ENCODE data around the gene HEATR3.
A peak's percentile ranks its signal among the peaks of the same experiment; 100 is the strongest.

HEATR3 gene, protein sequence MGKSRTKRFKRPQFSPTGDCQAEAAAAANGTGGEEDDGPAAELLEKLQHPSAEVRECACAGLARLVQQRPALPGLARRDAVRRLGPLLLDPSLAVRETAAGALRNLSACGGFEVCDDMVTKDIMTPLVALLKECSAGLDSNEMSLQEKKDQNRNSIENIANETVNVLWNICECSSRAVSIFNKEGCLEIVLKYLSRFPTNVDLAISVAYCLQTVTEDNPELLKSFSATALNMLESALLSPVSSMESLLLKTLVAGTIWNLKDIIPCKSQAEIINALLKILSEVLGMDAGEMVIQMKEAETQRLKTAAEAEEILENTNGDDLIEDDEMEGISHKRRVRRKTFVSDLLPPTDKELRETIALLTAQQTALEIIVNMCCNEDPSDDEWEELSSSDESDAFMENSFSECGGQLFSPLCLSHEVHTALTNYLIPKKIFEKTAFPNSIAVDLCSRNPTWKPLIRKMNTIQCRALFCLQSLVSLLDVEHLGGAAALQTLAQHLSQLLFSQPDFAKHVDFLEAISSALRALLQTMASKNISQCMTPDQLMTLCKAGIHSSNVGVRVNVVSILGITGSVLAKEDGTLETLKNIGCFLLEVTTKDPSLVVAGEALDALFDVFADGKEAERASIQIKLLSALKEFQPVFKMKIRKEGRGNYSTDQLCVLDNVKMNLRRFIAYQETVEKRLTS

DNA sequence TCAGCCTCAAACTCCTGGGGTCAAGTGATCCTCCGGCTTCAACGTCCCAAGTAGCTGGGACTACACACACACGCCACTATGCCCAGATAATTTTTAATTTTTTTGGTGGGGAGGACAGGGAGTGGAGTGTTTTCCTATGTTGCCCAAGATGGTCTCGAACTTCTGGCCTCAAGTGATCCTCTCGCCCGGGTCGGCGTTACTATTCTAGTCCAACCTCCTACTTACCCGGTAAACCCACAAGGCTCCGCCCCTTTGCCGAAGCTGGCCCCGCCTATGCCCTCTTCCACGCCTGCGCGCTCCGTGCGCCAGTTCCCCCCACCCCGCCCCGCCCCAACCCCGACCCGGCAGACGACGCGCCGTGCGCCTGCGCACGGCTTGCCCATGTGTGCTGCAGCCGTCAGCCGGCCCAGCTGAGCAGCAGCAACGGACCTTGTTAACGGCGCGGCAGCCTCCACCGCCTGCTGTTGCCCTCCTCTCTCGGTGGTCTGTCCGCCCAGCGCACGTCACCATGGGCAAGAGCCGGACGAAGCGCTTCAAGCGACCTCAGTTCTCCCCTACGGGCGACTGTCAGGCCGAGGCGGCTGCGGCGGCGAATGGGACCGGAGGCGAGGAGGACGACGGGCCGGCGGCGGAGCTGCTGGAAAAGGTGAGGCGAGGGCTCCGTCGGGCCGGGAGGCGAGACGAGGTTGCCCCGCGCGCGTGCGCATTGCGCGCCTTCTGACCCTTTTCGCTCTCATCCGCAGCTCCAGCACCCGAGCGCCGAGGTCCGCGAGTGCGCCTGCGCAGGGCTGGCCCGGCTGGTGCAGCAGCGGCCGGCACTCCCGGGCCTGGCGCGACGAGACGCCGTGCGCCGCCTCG lies at the start of gene HEATR3:
HEATR3 (plus strand) TSS at position 347 of the 858 bp plus-strand sequence; CDS start at position 509, 162 bp downstream.
- DNase-seq (ENCODE audit: low read depth in 2 of 2) = peak; percentile 87

GRCh38 chr16:50017553-50017952 lies 48.2 kb upstream of the HEATR3 start:
- DNase-seq (ENCODE audit: low read depth in 2 of 2) = no peak

GRCh38 chr16:50021544-50021943 lies 44.2 kb upstream of the HEATR3 start:
- no peak for DNase-seq (ENCODE audit: low read depth in 2 of 2)

DNA sequence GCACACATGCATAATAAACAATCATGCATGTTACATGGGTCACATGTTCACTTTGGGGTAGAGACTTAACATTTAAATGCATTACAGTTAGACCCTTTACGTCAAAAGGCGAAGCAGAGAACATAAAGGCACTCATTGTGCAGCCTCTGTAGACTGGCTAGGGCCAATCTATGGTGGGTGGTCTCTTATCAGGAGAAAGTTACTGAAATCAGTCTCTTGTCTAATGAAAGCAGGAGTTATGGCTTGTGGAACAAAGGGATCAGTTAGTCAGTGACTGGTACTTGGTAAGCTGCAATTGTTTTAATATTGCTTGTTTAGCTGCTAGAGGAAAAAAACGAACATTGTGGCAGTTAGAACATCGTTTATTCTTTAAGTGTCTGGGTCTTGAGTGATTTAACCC lies 42.1 kb upstream of the HEATR3 start:
- DNase-seq (ENCODE audit: low read depth in 2 of 2) = no peak

DNA sequence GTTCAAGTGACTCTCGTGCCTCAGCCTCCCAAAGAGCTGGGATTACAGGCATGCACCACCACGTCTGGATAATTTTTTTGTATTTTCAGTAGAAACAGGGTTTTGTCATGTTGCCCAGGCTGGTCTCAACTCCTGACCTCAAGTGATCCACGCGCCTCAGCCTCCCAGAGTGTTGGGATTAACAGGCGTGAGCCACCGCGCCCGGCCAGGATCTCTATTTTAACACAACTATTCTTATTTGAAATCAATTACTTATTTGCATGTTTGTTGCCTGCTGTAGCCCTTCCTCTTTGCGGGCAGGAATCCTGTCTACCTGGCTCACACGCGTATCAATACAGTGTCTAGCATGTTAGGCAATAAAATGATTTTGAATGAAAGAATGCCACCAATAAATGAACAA lies 41.6 kb upstream of the HEATR3 start:
- no peak for DNase-seq (ENCODE audit: low read depth in 2 of 2)

- peak; percentile 86 to 87 for DNase-seq (ENCODE audit: low read depth in 2 of 2)
These were observed 40.9 kb upstream of the HEATR3 start, which contains the start of gene CNEP1R1 for GRCh38 chr16:50024684-50025536. TSS of gene CNEP1R1 (plus strand) at chr16:50025225. CDS start at chr16:50025316, 91 bp downstream.

DNA sequence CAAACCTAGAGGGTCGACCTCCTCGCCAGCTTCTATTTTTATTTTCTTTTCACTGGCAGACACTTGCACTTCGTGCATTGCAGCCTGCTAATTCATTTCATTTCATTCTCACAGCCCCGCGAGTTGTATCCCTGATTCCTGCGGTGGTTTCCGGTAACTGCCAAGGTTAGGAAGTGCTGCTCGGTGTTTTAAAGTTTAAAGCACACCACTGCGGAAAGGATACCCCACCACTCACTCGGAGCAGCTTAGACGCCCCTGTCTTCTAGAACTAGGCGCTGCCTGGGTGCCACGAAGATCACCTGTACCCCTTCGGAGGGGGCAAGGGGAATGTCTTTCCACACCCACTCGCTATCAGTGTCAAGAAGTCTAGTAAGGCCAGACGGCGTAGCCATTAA lies 40.2 kb upstream of the HEATR3 start:
- peak in 1 of 2 donors; percentile 2 for DNase-seq (ENCODE audit: low read depth in 2 of 2)

DNA sequence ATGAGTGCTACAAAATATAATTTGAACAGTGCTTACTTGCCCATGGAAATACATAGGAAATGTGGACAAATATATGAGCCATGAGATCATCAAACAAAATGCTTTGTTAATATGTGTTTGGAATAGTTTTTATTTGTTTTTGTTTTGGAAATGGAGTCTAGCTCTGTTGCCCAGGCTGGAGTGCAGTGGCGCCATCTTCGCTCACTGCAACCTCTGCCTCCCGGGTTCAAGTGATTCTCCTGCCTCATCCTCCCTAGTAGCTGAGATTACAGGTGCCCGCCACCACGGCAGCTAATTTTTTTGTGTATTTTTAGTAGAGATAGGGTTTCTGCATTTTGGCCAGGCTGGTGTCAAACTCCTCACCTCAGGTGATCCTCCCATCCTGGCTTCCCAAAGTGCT lies 37.9 kb upstream of the HEATR3 start:
- DNase-seq (ENCODE audit: low read depth in 2 of 2) = no peak

DNA sequence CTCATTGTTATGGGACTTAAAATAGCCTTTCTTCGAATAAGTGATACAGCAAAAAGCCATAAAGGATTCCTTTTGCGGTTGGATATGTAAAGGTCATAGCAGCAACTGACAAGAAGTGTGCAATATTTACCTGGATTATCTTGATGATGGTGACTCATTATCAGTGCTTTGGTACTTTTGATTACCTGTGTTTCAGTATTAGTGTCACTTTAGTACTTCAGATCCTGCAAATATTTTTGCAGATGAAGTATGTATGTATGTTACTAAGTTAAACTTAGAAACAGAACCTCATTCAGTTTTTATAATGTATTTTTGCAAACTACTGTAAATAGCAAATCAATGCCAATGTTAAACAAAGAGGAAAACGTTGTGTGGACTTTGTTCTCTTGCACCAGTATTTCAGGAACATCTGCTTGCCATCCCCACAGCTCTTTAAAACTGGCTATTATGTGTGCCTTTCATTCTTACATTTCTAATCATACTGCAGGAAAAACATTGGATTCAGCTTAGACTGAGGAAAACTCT lies 30.2 kb upstream of the HEATR3 start:
- no peak for DNase-seq (ENCODE audit: low read depth in 2 of 2)

DNA sequence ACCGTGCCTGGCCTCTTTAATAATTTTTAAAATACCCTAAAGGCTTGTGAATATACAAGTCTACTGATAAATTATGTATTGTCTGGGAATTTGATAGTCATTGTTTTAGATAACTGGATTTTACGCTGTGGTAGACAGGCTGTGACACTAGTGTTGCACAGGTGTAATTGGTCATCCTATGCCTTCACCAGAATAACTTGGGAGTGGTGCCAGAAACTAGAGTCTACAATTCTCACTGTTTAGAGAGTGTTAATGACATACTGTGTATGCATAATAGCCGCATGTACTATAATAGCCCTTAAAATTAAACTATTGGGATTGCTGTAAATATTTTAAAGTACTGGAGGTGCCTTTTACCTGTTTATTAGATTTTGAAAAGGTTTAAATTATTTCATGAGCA lies 29.3 kb upstream of the HEATR3 start:
- DNase-seq (ENCODE audit: low read depth in 2 of 2) = no peak

DNA sequence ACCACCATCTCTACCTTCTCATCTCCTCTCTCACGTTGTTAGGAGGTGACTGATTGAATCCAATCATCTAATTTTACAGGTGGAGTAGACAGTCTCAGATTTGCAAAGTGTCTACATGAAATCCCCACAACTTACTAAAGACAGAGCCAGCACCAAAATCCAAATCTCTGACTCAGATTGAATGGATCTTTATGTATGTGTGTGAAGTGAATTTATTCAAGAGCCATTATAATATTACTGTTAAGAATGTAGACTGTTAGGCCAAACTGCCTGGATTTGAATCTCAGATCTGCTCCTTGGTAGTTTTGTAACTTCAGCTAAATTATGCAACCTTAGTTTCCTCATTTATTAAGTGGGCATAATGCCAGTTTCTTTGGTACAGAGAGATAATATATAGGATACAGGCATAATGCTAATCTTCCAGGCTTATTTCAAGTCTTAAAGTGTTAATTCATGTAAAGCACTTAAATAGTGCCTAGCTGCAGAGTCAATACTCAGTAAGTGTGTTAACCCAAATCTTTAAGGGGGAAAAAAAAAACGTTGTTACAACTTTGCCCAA lies 28.0 kb upstream of the HEATR3 start:
- no peak for DNase-seq (ENCODE audit: low read depth in 2 of 2)

DNA sequence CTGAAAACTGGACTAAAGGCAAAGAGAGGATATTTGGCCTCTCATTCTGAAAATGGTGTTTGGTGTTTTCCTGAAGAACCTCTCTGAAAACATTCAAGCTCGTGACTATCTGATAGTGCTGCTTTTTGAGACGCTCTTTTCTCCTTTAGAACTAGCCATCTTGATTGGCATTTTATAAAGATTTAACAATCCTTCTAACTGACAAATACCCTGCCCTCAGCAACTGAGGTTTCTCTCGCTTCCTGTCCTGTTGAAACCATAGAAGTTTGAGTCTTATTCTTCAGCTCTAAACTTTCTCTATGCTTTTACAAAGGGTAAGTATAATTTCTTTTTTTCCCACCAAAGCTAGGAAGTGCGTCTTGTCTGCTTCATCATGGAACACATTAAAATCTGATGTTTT lies 27.5 kb upstream of the HEATR3 start:
- no peak for DNase-seq (ENCODE audit: low read depth in 2 of 2)

DNA sequence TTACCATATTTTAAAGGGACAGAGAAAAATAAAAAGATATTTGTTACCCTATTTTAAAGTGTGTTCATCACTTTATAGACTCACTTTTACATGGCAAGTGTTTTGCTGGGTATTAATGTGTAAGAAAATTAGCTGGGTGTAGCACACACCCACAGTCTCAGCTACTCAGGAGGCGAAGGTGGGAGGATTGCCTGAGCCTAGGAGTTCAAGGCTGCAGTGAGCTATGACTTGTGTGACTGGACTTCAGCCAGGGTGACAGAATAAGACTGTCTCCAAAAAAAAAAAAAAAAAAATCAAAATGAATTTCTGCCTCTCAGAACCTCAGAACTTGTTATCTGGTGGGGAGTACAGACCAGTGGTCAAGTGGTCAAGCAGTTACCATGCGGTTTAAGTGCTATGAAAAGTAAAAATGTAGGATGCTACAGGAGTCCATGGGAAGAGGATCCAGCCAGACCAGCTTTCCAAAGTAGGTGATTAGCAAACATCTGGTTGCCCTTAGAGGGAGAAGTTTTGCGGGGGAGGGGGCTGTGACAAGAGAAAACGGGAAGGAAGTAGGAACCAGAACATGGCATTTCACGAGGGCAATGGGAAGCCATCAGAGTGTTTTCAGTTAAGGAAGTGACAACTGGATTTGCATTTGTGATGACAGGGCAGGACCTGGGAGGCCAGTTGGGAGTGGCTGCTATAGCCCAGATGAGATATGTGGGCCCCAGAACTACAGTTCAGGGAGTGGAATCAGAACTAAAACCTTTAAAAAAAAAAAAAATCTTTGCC lies 26.8 kb upstream of the HEATR3 start:
- DNase-seq (ENCODE audit: low read depth in 2 of 2) = no peak

- no peak for DNase-seq (ENCODE audit: low read depth in 2 of 2)
These were observed 25.8 kb upstream of the HEATR3 start for GRCh38 chr16:50040018-50040417.

- no peak for DNase-seq (ENCODE audit: low read depth in 2 of 2)
These were observed 25.1 kb upstream of the HEATR3 start for GRCh38 chr16:50040710-50041109.

DNA sequence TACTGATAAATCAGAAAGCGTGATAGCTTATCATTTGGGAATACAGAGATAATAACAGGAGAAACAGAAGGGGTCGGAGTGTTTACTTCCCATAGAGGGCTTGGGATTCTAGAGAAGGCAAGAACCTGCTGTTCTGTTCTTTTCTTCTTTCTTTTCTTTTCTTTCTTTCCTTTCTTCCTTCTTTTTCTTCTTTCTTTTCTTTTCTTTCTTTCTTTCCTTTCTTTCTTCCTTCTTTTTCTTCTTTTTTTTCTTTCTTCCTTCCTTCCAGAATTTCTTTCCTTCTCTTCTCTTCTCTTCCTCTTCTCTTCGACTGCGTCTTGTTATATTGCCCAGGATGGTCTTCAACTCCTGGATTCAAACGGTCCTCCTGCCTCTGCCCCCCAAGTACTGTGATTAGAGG lies 22.4 kb upstream of the HEATR3 start:
- no peak for DNase-seq (ENCODE audit: low read depth in 2 of 2)

DNA sequence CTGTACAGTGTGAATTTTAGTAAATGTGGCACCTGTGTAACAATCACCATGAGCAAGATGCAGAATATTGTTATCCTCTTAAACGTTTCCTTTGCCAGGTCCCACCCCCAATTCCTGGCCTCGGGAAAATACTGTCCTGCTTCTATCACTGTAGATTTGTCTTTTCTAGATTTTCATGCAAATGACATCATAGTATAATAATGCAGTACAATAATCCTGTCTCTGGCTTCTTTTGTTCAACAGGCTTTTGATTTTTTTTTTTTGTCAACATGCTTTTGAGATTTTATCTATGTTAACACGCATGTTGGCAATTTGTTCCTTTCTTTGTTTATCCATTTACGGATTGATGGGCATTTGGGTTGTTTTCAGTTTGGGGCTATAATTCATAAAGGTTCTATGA lies 20.4 kb upstream of the HEATR3 start:
- DNase-seq (ENCODE audit: low read depth in 2 of 2) = no peak

DNA sequence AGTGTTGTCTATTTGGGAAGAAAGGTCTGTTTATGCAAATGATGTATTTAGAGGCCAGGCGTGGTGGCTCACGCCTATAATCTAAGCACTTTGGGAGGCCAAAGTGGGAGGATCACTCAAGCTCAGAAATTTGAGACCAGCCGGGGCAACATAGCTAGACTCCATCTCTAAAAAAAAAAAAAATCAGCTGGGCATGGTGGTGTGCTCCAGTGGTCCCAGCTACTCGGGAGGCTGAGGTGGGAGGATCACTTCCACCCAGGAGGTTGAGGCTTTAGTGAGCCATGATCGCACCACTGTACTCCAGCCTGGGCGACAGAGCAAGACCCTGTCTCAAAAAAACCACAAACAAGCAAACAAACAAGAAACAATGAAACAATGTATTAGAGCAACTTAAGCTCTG lies 18.9 kb upstream of the HEATR3 start:
- no peak for DNase-seq (ENCODE audit: low read depth in 2 of 2)

- DNase-seq (ENCODE audit: low read depth in 2 of 2) = no peak
These were observed 17.9 kb upstream of the HEATR3 start for GRCh38 chr16:50047864-50048263.

DNA sequence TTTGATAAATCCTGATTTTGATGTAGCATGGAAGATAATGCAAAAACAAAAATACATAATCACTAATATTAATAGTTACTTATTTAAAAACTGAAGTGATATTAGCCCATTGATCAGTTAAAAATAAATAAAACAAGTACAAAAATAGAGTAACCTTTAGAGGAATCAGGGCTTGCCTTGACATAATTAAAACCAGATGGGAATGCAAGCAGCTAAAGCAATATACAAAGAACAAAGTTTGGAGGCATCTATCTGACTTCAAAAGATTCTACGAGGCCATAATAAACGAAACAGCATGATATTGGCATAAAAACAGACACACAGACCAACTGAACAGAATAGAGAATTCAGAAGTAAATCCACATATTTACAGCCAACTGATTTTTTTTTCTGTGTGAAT lies 15.0 kb upstream of the HEATR3 start:
- DNase-seq (ENCODE audit: low read depth in 2 of 2) = no peak
